Measurements from ENCODE around the gene NUDCD3.
"Not testable (repeated sequence)": the region's sequence is repeated elsewhere in the genome, so short reads cannot be mapped to it uniquely, and the experiment has no call there.

Gene NUDCD3

DNA sequence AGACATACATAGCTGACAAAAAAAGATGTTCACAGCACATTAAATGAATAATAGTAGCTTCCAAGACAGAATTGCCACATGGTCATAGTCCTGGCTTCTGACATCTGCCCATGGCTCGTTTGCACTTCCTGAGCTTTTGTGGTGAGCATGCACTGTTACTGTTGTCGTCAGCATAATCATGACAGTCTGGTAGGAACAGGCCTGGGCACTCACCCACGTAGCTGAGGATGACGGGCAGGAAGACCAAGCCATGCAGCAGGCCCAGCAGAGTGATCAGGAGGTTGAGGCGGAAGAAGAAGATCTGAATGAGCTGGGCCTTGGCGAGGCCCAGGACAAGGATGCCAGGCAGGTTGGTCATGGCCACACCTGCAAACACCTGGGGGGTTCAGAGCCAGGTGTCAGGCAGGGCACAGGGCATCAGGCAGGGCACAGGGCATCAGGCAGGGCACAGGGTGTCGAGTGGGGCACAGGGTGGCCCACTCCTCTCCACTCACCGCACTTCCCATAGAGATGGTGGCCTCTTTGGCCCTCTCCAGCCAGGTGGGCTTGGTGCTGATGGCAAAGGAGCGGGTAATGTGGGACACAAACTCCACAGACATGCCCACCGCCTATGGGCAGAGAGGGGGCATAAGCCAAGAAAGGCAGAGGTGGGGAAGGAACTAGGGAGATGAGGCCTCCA is 25.3 kb upstream of the NUDCD3 start:
- no peak for DNase-seq

DNA sequence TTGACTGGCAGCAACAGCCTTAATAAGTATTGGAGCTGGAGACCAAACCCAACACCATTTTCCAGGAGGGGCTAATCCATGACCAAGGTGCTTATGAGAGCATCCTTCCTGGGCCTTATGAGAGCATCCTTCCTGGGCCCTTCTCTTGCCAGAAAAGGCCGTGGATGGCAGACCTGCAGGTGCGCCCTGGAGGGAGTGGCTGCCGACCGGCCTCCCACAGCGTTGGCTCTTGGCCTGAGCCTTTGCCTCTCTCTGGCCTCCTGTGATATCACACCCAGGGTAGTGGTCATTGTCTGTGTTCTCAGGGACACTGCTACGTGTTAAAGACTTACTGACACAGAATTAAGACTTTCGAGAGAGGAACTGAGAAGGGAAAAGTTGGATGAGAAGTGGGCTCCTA is 22.3 kb upstream of the NUDCD3 start:
- DNase-seq: no peak

DNA sequence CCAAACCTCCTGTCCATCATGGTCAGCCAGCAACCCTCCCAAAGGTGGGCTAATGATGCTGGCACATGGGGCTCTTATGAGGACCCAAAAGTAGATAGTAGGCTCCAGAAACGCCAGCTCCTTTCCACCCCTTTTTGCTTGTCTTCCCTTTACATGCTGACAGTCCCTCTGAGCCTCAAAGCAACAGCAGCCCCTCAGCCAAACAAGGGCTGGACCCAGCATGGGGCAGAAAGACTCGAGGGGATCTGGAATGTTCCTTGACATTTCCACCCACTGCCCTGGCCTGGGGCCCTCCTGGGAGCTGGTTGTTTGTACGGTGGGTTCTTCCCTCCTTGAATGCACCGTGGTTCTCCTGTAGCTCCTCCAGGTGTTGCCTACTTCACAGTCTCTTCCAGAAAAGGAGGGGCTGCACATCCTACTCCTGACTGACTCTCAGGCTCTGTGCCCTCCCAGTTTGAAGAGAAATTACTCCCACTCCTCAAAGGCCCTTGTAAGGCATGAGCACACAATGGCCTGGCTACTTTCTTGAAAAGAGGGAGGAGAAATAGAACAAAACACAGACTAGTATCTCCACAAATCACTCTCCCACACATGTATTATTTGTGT is 21.5 kb upstream of the NUDCD3 start:
- no peak for DNase-seq

DNA sequence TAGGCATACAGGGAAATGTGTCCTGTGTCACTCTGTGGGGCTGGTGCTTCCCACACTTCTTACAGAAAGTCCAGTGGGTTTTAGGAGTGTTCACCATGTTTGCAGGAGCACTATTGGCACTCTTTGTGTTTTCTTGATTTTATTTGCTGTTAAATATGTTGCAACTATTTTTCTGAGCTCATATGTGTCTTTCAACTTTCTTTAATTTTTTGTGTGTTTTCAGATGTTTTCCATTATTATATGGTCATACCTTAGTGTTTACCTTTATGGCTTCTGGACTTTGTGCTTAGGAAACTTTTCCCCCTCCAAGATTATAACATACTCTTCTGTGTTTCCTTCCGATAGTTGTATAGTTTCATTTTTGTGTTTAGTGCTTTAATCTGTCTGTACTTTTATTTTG is 20.8 kb upstream of the NUDCD3 start:
- DNase-seq: no peak

DNA sequence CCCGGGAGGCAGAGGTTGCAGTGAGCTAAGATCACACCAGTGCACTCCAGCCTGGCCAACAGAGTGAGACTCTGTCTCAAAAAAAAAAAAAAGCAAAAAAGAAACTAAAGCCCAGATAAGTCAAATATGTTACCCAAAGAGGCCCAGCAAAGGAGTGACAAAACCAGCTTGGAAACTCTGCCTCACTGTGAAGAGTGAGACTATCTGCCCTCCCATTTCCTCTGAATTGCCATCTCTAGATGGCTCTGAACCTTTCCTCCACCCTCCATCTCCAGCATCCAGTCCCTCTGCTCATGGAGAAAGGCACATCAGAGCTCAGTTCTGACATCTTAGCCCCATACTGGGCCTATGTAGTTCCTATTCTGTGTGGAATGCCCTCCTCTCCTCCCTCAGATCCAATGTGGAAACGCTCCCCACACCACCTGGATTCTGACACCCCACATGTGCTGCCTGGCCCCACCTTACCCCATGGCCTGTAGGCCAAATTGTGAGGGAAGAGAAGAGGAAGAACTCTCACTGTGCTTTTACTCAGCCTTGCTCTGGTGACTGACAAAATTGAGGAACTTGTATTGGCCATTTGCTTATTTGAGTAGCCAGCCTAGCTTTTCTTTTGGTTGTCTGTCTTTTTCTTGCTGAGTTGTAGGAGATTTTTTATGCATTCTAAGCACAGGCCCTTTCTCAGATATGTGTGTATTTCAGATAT is 18.0 kb upstream of the NUDCD3 start:
- DNase-seq: no peak

DNA sequence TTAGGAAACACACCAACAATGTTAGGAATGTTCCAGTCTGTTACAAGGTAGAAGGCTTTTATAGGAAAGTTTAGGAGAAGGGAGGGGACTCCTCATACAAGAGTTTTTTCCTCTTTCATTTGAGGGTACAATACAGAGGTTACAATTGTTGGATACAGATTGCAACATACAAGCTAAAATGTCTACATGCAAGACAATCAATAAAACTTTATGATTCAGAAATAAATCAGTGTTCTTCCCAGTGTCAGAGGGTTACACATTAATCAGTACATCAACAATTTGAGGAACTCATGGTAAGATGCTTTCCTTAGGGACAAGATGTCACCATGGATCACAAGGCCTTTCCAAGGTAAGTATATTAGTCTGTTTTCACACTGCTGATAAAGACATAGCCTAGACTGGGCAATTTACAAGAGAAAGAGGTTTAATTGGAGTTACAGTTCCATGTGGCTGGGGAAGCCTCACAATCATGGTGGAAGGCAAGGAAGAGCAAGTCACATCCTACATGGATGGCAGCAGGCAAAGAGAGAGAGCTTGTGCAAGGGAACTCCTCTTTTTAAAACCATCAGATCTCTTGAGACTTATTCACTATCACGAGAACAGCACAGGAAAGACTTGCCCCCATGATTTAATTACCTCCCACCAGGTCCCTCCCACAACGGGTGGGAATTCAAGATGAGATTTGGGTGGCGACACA is 16.3 kb upstream of the NUDCD3 start:
- not testable (repeated sequence) for DNase-seq

DNA sequence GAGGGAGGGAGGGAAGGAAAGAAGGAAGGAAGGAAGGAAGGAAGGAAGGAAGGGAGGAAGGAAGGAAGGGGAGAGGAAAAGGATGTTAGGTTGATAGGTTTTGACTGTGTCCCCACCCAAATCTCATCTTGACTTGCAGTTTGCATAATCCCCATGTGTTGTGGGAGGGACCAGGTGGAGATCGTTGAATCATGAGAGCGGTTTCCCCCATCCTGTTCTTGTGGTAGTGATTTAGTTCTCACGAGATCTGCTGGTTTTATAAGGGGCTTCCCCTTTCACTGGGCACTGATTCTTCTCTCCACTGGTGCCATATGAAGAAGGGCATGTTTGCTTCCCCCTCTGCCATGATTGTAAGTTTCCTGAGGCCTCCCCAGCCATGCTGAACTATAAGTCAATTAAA is 15.1 kb upstream of the NUDCD3 start:
- no peak for DNase-seq

DNA sequence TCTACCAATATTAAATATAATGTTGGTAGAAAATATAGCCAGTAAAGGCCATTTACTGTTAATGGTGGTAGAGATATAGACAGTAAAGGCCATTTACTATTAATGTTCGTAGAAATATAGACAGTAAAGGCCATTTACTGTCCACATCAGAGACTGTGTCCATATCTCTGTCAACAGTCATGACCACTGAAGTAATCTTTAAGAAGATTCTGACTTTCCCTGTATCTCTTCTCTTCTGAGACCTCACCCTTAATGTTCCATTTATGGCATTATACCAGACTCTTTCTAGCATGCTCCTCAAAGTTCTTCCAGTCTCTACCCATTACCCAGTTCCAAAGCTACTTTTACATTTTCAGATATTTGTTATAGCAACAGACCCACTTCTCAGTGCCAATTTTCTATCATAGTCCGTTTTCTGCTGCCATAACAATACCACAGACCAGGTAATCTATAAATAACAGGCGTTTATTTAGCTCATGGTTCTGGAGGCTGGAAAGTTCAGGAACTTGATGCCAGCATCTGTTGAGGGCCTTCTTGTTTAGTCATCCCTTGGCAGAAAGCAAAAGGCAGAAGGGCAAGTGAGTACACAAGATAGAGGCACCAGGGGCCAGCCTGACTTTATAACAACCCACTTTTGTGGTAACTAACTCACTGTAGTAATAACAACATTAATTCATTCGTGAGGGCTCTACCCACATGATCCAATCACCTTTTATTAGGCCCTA is 7.9 kb upstream of the NUDCD3 start:
- DNase-seq: no peak

DNA sequence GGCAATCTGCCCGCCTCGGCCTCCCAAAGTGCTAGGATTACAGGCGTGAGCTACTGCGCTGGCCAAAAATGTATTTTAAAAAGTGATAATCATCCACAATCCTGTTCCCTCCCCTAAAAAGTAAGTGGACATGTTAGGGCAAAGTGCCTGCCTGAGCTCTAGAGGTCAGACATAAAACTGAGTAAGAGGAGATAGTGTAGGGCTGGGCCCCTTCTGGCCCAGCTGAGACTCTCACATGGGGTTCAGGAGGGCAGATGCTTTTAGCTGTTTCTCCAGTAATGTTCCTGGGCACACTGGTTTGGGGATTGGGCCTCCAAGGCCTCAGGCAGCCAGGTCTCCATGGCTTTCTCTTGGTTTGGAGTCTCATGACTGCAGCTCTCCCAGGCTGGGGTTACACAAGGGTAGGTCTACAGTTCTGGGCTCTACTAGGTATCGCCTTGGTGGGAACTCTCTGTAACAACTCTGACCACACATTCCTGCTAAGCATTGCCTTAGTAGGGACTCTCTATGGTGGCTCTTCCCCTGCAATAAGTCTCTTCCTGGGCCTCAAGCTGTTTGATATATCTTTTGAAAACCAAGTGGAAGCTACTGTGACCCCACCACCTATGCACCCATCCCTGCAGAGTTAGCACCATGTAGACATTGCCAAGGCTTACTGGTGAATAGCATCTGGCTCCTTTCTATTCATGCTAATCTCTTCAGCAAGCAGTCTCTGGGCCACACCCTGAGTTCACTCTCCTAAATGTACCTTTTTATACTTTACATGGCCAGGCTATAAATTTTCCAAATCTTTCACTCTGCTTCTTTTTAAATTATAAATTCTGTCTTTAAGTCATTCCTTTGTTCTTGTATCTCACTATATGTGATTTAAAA is 6.9 kb upstream of the NUDCD3 start:
- no peak for DNase-seq

DNA sequence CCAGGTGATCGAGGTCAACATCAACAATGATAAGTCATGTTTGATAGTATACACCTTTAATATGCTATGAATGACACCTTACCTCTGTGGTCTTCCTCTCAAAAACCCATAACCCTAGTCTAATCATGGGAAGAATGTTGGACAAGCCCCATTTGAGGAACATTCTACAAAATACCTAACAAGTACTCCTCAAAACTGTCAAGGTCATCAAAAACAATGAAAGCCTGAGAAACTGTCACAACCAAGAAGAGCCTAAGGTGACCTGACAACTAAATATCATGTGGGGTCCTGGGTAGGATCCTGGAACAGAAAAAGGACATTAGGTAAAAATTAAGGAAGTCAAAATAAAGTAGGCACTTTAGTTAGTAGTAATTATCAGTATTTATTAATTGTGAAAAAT is 5.9 kb upstream of the NUDCD3 start:
- DNase-seq: no peak

DNA sequence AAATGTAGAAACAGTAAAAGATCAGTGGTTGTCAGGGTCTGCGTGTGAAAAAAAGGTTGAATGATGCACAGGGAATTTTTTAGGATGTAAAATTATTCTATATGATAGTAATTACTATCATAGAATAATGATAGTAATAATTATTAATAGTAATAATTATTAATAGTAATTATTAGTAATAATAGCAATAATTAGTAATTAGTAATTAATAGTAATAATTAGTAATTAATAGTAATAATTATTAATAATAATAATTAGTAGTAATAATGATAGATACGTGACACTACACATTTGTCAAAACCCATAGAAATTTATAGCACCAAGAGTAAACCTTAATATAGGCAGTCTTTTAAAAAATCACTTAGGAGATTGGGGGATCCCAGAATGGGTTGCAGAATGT is 4.5 kb upstream of the NUDCD3 start:
- DNase-seq: no peak

DNA sequence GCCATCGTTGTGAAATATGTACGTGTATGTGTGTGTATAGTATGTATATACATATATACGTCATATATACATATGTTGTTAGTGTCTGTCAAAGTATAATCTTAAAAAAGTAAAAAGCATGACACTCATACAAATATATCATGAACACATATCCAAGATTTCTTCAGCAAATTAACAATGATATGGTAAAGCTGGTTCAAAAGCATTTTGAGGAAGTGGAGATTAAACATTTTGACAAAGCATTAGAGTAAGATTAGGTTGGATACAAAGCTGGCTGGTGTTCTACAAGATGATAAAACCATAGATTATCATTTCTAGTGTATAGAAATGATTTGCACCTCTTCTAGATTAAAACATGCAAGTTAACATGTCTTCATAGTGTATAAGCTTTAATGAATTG is 771 bp upstream of the NUDCD3 start:
- no peak for DNase-seq

DNA sequence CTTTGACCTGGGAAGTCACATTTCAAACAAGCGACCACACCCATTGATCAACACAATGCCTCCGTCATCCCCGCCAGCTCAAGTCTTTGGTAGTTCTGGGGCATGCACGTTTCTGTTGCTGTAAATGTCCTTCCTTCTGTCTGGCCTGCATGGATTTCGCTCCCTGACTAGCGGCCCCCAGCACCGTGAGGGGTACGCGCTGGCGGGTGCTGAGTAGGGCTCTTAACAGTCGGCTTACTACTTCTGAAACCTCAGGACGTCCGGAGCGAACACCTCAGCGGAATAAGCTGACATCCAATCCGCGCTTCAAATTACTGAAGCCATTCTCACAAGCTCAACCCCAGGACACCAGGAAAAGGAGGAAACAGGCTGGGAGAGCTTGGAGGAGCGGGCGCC is 505 bp downstream of the NUDCD3 start:
- DNase-seq: peak; percentile 36 to 53

DNA sequence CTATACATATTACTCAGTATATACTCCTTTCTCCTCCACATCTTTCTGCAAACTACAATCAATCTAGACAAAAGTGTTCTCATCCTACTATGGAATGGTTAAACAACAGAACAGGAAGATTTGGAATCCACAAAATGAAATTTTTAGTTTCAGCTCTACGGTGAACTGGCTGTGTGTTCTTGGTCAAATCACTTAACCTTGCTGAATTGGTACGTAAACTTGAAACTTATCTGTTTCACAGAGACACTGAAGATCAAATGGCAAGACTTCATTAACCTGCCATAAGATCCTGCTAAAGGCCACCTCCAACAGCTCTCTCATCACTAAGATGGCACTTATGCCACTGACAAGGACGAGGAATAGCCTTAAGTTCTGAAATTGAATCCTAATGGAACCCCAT is 1.5 kb downstream of the NUDCD3 start:
- no peak for DNase-seq

DNA sequence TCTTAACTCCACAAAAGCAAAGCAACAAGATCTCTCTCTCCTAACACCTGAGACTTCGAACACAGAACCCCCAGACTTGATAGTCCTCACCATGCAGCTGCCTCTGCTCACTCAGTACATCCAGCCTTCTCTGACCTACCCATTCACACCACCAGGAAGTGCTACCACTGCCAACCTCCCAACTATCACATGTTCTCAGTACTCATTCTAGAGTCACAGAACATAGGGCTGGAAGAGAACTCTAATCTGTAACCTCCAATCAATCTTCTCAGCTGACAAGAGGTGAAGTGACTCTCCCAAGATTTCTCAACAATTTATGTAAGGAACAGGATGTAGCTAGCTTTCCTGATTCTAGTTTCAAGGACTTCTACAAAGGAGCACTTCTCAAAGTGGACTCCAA is 3.8 kb downstream of the NUDCD3 start:
- DNase-seq: no peak

DNA sequence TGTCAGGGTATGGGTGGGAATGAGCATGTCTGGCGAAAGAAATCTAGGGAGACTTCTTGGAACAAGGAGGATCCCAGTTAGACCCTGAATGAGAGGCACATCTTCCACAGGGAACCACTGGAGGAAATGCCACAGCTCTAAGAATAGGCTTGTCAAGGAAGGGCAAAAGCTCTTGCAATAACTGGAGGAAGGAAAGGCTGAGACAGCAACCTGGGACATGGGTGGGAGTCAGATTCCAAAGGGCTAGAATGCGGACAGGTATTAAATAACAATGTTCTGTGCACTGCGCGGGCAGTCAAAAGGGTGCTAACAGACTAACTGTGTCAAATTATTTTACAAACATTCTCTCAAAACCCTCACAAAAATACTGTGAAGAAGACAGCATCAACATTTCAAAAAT is 4.5 kb downstream of the NUDCD3 start:
- no peak for DNase-seq

DNA sequence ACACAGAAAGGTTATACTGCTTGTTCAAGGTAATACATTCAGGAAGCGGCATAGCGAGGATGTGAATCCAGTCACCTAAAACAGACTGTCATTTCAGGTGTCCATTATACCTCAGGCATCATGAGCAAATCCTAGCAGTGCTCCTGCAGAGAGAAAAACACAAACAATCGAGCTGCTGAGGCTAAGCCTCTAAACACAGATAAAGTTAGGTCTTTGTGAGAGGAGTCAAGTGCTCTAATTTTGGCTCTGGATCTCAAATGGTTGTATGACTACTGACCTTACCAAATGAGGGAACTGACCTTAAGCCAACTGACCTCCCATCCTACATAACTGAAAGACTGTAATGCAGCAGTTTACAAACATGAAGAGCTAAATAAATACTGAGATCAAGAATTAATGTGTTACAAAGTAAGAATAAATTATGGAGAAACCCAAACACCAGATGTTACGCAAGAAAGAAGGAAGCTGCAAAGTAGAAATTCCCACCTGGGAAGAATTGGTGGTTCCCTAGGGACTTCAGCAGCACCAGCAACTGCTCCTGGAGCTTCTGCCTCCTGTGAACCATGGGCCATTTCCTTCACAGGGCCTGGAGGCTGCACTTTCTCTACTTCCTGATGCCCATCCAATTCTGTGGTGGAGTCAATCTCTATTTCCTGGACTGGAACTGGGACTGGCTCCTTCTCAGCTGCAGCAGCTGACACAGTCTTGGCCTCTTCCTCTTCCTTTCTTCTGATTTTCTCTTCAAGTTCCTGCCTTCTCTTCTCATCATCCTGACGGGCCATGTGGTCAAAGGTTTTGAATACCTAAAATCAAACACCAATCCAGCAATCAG is 5.8 kb downstream of the NUDCD3 start:
- no peak for DNase-seq

DNA sequence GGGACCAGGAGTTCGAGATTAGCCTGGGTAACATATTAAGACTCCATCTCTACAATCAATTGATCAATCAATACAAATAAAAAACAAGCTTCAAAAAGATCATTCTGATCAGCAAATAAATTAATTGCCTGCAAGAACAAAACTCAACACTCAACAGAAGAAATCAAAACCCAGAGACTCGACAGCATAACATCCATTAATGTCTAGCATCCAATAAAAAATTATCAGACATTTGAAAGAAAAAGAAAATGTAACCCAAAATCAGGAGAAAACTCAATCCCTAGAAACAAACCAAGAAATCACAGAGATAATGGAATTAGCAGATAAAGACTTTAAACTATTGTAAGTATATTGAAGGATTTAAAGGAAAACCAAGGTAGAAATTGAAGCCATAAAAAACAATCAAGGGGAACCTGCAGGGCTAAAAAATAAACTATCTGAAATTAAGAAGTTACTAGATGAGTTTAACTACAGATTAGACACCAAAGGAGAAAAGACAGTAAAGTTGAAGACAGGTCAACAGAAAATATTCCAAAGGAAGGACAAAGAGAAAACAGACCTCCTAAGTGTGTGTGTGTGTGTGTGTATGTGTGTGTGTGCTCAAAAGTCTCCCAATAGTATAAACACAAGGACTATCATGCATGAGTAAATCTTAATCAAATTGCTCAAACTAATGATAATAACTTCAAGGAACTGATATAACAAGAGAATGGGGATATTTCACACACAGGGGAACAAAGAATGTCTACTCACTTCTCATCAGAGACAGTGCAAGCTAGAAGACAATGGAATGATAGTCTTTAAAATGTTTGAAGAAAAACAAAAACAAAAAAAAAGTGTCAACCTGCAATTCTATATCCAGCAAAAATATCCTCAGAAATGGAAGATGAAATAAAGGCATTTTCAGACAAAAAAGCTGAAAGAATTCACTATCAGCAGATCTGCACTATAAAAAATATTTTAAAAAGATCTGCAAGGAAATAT is 7.7 kb downstream of the NUDCD3 start:
- DNase-seq: no peak

DNA sequence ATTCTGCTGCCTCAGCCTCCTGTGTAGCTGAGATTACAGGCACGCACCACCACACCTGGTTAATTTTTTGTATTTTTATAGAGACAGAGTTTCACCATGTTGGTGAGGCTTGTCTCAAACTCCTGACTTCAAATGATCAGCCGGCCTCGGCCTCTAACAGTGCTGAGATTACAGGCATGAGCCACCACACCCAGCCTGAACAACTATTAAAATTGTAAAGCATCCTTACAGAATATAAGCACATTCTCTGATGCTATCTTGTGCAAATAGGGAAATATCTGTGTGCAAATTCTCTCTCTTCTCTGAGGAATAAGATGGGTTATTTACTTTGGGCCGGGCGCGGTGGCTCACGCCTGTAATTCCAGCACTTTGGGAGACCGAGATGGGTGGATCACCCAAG is 12.5 kb downstream of the NUDCD3 start:
- no peak for DNase-seq

Data from CD4-positive, alpha-beta T cell treated with Interferon alpha-2 for 1 hour (primary cell).